HEK293 (cell line): ENCODE measurements around the gene NYNRIN.

Experiments used
- GLIS2 ChIP-seq: fragments of 450-650 bp; formaldehyde crosslinking; IDR thresholded peaks from 2 replicates; pipeline ENCODE4 v1.5.1; 2016; ENCODE audit warnings: missing biosample characterization, missing genetic modification characterization
- KLF1 ChIP-seq: fragments of 450-650 bp; formaldehyde crosslinking; IDR thresholded peaks from 2 replicates; pipeline ENCODE4 v1.5.1; 2016; ENCODE audit warnings: missing biosample characterization, missing genetic modification characterization
- SCRT1 ChIP-seq: fragments of 450-650 bp; formaldehyde crosslinking; IDR thresholded peaks from 2 replicates; pipeline ENCODE4 v1.5.1; 2016; ENCODE audit warnings: missing biosample characterization, missing genetic modification characterization, borderline replicate concordance
- SCRT2 ChIP-seq: fragments of 450-650 bp; formaldehyde crosslinking; IDR thresholded peaks from 2 replicates; pipeline ENCODE4 v1.5.1; 2016; ENCODE audit warnings: missing biosample characterization, missing genetic modification characterization
- ZBTB20 ChIP-seq: fragments of 450-650 bp; formaldehyde crosslinking; IDR thresholded peaks from 2 replicates; pipeline ENCODE4 v1.5.1; 2016; ENCODE audit warnings: missing biosample characterization, missing genetic modification characterization
- ZBTB21 ChIP-seq: fragments of 450-650 bp; formaldehyde crosslinking; IDR thresholded peaks from 2 replicates; pipeline ENCODE4 v1.5.1; 2017; ENCODE audit warnings: missing biosample characterization, missing genetic modification characterization
- ZBTB8A ChIP-seq: fragments of 450-650 bp; formaldehyde crosslinking; IDR thresholded peaks from 2 replicates; pipeline ENCODE4 v1.5.1; 2016; ENCODE audit warnings: missing biosample characterization, missing genetic modification characterization
- ZFHX2 ChIP-seq: fragments of 450-650 bp; formaldehyde crosslinking; conservative IDR thresholded peaks from 2 replicates; pipeline ENCODE4 v1.5.1; 2016; ENCODE audit warnings: missing biosample characterization, missing genetic modification characterization
- ZFP41 ChIP-seq: fragments of 450-650 bp; formaldehyde crosslinking; IDR thresholded peaks from 2 replicates; pipeline ENCODE4 v1.5.1; 2016; ENCODE audit warnings: missing biosample characterization, missing genetic modification characterization, borderline replicate concordance
- ZNF114 ChIP-seq: fragments of 450-650 bp; formaldehyde crosslinking; IDR thresholded peaks from 2 replicates; pipeline ENCODE4 v1.5.0; 2017; ENCODE audit warnings: missing biosample characterization, missing genetic modification characterization
- ZNF175 ChIP-seq: fragments of 450-650 bp; formaldehyde crosslinking; IDR thresholded peaks from 2 replicates; pipeline ENCODE4 v1.5.1; 2016; ENCODE audit warnings: missing biosample characterization, missing genetic modification characterization
- ZNF341 ChIP-seq: fragments of 450-650 bp; formaldehyde crosslinking; IDR thresholded peaks from 2 replicates; pipeline ENCODE4; 2016; ENCODE audit warnings: low read depth, missing biosample characterization, missing genetic modification characterization
- ZNF394 ChIP-seq: fragments of 450-650 bp; formaldehyde crosslinking; IDR thresholded peaks from 2 replicates; pipeline ENCODE4 v1.5.1; 2016; ENCODE audit warnings: missing biosample characterization, missing genetic modification characterization, mild to moderate bottlenecking, moderate library complexity, borderline replicate concordance
- ZNF48 ChIP-seq: fragments of 450-650 bp; formaldehyde crosslinking; IDR thresholded peaks from 2 replicates; pipeline ENCODE4 v1.5.1; 2016; ENCODE audit warnings: missing biosample characterization, missing genetic modification characterization
- ZNF501 ChIP-seq: fragments of 450-650 bp; formaldehyde crosslinking; IDR thresholded peaks from 2 replicates; pipeline ENCODE4 v1.5.1; 2016; ENCODE audit warnings: missing biosample characterization, missing genetic modification characterization
- ZNF530 ChIP-seq: fragments of 450-650 bp; formaldehyde crosslinking; IDR thresholded peaks from 2 replicates; pipeline ENCODE4 v1.5.1; 2016; ENCODE audit warnings: low read depth, missing biosample characterization, missing genetic modification characterization
- ZNF561 ChIP-seq: fragments of 450-650 bp; IDR thresholded peaks from 2 replicates; pipeline ENCODE4 v1.5.1; 2018; ENCODE audit warnings: missing biosample characterization, missing genetic modification characterization, borderline replicate concordance
- ZNF610 ChIP-seq: fragments of 450-650 bp; formaldehyde crosslinking; IDR thresholded peaks from 2 replicates; pipeline ENCODE4 v1.5.1; 2016; ENCODE audit warnings: missing biosample characterization, missing genetic modification characterization, borderline replicate concordance
- ZNF626 ChIP-seq: fragments of 450-650 bp; sonication (Bioruptor Pico); formaldehyde crosslinking; IDR thresholded peaks from 2 replicates; pipeline ENCODE4 v1.5.1; 2018; ENCODE audit warnings: missing biosample characterization, missing genetic modification characterization, inconsistent platforms
- ZNF837 ChIP-seq: fragments of 450-650 bp; formaldehyde crosslinking; IDR thresholded peaks from 2 replicates; pipeline ENCODE4 v1.5.1; 2016; ENCODE audit warnings: missing biosample characterization, missing genetic modification characterization
- TF ChIP-seq, protein P1 (sequence below): fragments of 450-650 bp; formaldehyde crosslinking; IDR thresholded peaks from 2 replicates; pipeline ENCODE4 v1.5.1; 2016; ENCODE audit warnings: missing biosample characterization, missing genetic modification characterization
- TF ChIP-seq, protein P2 (sequence below): fragments of 450-650 bp; formaldehyde crosslinking; IDR thresholded peaks from 2 replicates; pipeline ENCODE4 v1.5.1; 2016; ENCODE audit warnings: missing biosample characterization, missing genetic modification characterization
- TF ChIP-seq, protein P3 (sequence below): fragments of 450-650 bp; formaldehyde crosslinking; IDR thresholded peaks from 2 replicates; pipeline ENCODE4 v1.5.1; 2016; ENCODE audit warnings: missing biosample characterization, missing genetic modification characterization
- TF ChIP-seq, protein P4 (sequence below): fragments of 450-650 bp; formaldehyde crosslinking; IDR thresholded peaks from 2 replicates; pipeline ENCODE4 v1.5.1; 2016; ENCODE audit warnings: missing biosample characterization, missing genetic modification characterization
- TF ChIP-seq, protein P5 (sequence below): fragments of 450-650 bp; formaldehyde crosslinking; IDR thresholded peaks from 2 replicates; pipeline ENCODE4 v1.5.1; 2017; ENCODE audit warnings: missing biosample characterization, missing genetic modification characterization
- TF ChIP-seq, protein P6 (sequence below): IDR thresholded peaks from 2 replicates; pipeline ENCODE4 v1.6.1; 2011; ENCODE audit warnings: mild to moderate bottlenecking, low read depth, low read length, borderline replicate concordance

The NYNRIN gene

DNA sequence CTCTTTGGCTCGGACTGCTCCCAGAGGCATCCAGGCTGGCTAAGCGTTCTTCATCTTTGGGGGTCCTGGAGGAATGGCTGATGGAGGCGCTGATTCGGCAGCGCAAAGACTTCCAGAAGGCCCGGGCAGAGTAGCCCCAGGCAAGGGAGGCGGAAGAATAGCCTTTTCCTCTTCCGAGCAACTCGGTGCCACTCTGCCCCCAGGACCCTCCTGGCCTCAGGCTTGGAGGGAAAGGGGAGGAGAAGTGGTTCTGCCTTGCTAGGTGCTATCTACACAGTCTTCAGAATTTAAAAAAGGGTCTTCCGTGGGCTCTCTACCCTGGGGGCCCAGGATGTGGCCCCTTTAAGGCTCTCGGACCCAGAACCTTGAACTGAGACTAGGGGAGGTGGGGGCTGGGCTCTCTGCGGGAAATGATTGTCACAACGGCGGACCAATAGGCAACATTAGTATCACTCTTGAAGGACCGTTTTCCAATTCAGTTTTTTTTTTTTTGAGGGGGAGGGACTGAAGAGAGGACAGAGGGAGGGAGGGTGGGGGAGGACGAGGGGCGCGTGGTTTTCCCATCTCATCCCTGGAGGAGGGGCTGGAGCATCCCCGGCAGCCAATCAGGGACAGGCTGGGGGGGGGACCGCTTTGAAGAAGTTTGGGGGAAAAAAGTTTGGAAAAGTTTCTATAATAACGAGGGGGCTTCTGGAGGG, 31.1 kb upstream of the NYNRIN start, which contains the start of gene NFATC4 (continued):
- TF ChIP-seq, protein P1, sequence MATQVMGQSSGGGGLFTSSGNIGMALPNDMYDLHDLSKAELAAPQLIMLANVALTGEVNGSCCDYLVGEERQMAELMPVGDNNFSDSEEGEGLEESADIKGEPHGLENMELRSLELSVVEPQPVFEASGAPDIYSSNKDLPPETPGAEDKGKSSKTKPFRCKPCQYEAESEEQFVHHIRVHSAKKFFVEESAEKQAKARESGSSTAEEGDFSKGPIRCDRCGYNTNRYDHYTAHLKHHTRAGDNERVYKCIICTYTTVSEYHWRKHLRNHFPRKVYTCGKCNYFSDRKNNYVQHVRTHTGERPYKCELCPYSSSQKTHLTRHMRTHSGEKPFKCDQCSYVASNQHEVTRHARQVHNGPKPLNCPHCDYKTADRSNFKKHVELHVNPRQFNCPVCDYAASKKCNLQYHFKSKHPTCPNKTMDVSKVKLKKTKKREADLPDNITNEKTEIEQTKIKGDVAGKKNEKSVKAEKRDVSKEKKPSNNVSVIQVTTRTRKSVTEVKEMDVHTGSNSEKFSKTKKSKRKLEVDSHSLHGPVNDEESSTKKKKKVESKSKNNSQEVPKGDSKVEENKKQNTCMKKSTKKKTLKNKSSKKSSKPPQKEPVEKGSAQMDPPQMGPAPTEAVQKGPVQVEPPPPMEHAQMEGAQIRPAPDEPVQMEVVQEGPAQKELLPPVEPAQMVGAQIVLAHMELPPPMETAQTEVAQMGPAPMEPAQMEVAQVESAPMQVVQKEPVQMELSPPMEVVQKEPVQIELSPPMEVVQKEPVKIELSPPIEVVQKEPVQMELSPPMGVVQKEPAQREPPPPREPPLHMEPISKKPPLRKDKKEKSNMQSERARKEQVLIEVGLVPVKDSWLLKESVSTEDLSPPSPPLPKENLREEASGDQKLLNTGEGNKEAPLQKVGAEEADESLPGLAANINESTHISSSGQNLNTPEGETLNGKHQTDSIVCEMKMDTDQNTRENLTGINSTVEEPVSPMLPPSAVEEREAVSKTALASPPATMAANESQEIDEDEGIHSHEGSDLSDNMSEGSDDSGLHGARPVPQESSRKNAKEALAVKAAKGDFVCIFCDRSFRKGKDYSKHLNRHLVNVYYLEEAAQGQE (tag by site-specific recombination), result no peak
- TF ChIP-seq KLF1 (no peak), ZFP41 (tag by site-specific recombination) (no peak), SCRT1 (no peak), ZNF394 (tag by site-specific recombination) (0 out of 2 replicates have a peak, but pooled peaks have one; percentile 12), ZNF626 (tag by site-specific recombination) (no peak), ZBTB20 (tag by site-specific recombination) (no peak), ZFHX2 (no peak), ZNF175 (tag by site-specific recombination) (no peak), ZNF610 (no peak), ZBTB21 (tag by site-specific recombination) (0 out of 2 replicates have a peak, but pooled peaks have one; percentile 7), ZNF341 (peak; percentile 91), SCRT2 (no peak), ZNF501 (tag by site-specific recombination) (no peak), ZNF114 (no peak), ZBTB8A (tag by site-specific recombination) (peak; percentile 80), GLIS2 (no peak), ZNF530 (tag by site-specific recombination) (no peak), ZNF837 (tag by site-specific recombination) (no peak), ZNF48 (tag by site-specific recombination) (no peak), ZNF561 (no peak)
- TF ChIP-seq, protein P2, sequence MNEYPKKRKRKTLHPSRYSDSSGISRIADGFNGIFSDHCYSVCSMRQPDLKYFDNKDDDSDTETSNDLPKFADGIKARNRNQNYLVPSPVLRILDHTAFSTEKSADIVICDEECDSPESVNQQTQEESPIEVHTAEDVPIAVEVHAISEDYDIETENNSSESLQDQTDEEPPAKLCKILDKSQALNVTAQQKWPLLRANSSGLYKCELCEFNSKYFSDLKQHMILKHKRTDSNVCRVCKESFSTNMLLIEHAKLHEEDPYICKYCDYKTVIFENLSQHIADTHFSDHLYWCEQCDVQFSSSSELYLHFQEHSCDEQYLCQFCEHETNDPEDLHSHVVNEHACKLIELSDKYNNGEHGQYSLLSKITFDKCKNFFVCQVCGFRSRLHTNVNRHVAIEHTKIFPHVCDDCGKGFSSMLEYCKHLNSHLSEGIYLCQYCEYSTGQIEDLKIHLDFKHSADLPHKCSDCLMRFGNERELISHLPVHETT (tag by site-specific recombination), result no peak
- TF ChIP-seq, protein P3, sequence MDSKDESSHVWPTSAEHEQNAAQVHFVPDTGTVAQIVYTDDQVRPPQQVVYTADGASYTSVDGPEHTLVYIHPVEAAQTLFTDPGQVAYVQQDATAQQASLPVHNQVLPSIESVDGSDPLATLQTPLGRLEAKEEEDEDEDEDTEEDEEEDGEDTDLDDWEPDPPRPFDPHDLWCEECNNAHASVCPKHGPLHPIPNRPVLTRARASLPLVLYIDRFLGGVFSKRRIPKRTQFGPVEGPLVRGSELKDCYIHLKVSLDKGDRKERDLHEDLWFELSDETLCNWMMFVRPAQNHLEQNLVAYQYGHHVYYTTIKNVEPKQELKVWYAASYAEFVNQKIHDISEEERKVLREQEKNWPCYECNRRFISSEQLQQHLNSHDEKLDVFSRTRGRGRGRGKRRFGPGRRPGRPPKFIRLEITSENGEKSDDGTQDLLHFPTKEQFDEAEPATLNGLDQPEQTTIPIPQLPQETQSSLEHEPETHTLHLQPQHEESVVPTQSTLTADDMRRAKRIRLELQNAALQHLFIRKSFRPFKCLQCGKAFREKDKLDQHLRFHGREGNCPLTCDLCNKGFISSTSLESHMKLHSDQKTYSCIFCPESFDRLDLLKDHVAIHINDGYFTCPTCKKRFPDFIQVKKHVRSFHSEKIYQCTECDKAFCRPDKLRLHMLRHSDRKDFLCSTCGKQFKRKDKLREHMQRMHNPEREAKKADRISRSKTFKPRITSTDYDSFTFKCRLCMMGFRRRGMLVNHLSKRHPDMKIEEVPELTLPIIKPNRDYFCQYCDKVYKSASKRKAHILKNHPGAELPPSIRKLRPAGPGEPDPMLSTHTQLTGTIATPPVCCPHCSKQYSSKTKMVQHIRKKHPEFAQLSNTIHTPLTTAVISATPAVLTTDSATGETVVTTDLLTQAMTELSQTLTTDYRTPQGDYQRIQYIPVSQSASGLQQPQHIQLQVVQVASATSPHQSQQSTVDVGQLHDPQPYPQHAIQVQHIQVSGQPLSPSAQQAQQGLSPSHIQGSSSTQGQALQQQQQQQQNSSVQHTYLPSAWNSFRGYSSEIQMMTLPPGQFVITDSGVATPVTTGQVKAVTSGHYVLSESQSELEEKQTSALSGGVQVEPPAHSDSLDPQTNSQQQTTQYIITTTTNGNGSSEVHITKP (tag by site-specific recombination), result no peak
- TF ChIP-seq, protein P4, sequence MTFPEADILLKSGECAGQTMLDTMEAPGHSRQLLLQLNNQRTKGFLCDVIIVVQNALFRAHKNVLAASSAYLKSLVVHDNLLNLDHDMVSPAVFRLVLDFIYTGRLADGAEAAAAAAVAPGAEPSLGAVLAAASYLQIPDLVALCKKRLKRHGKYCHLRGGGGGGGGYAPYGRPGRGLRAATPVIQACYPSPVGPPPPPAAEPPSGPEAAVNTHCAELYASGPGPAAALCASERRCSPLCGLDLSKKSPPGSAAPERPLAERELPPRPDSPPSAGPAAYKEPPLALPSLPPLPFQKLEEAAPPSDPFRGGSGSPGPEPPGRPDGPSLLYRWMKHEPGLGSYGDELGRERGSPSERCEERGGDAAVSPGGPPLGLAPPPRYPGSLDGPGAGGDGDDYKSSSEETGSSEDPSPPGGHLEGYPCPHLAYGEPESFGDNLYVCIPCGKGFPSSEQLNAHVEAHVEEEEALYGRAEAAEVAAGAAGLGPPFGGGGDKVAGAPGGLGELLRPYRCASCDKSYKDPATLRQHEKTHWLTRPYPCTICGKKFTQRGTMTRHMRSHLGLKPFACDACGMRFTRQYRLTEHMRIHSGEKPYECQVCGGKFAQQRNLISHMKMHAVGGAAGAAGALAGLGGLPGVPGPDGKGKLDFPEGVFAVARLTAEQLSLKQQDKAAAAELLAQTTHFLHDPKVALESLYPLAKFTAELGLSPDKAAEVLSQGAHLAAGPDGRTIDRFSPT (tag by site-specific recombination), result peak; percentile 43; the same call in 1 of the 2 replicates
- TF ChIP-seq, protein P5, sequence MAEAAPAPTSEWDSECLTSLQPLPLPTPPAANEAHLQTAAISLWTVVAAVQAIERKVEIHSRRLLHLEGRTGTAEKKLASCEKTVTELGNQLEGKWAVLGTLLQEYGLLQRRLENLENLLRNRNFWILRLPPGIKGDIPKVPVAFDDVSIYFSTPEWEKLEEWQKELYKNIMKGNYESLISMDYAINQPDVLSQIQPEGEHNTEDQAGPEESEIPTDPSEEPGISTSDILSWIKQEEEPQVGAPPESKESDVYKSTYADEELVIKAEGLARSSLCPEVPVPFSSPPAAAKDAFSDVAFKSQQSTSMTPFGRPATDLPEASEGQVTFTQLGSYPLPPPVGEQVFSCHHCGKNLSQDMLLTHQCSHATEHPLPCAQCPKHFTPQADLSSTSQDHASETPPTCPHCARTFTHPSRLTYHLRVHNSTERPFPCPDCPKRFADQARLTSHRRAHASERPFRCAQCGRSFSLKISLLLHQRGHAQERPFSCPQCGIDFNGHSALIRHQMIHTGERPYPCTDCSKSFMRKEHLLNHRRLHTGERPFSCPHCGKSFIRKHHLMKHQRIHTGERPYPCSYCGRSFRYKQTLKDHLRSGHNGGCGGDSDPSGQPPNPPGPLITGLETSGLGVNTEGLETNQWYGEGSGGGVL (tag by site-specific recombination), result peak; percentile 63
- TF ChIP-seq, protein P6, sequence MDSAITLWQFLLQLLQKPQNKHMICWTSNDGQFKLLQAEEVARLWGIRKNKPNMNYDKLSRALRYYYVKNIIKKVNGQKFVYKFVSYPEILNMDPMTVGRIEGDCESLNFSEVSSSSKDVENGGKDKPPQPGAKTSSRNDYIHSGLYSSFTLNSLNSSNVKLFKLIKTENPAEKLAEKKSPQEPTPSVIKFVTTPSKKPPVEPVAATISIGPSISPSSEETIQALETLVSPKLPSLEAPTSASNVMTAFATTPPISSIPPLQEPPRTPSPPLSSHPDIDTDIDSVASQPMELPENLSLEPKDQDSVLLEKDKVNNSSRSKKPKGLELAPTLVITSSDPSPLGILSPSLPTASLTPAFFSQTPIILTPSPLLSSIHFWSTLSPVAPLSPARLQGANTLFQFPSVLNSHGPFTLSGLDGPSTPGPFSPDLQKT, result no peak
